Measurements from ENCODE around the gene MYH7.

- TF ChIP-seq, protein P1, sequence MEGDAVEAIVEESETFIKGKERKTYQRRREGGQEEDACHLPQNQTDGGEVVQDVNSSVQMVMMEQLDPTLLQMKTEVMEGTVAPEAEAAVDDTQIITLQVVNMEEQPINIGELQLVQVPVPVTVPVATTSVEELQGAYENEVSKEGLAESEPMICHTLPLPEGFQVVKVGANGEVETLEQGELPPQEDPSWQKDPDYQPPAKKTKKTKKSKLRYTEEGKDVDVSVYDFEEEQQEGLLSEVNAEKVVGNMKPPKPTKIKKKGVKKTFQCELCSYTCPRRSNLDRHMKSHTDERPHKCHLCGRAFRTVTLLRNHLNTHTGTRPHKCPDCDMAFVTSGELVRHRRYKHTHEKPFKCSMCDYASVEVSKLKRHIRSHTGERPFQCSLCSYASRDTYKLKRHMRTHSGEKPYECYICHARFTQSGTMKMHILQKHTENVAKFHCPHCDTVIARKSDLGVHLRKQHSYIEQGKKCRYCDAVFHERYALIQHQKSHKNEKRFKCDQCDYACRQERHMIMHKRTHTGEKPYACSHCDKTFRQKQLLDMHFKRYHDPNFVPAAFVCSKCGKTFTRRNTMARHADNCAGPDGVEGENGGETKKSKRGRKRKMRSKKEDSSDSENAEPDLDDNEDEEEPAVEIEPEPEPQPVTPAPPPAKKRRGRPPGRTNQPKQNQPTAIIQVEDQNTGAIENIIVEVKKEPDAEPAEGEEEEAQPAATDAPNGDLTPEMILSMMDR (IDR thresholded peaks at IDR 0.05; ENCODE audit: low read depth, low read length) = no peak
- TF ChIP-seq POLR2A (IDR thresholded peaks at IDR 0.05; ENCODE audit: extremely low read depth, insufficient read length) (no peak), MYC (IDR thresholded peaks at IDR 0.05; ENCODE audit: low read depth, low read length) (no peak)
- TF ChIP-seq, protein P2, sequence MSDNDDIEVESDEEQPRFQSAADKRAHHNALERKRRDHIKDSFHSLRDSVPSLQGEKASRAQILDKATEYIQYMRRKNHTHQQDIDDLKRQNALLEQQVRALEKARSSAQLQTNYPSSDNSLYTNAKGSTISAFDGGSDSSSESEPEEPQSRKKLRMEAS (IDR thresholded peaks at IDR 0.05; ENCODE audit: low read depth, low read length) = no peak
Measured at GRCh38 chr14:23388996-23389395, 46.5 kb downstream of the MYH7 start.

Data from NB4 (cell line).